HG03045 (cell line): ENCODE data around the gene ENTPD8.
"Not testable (repeated sequence)": the region's sequence is repeated elsewhere in the genome, so short reads cannot be mapped to it uniquely, and the experiment has no call there.

Experiments
- ATAC-seq: cut with Tn5 transposase; IDR thresholded peaks from one replicate; pipeline ENCODE4 v1.9.1; 2021; ENCODE audit warnings: mild to moderate bottlenecking, moderate library complexity; ENCODE audit not compliant: unreplicated experiment

ENTPD8 gene

GRCh38 chr9:137395666-137396010 is 45.5 kb downstream of the ENTPD8 start:
- ATAC-seq = no peak

DNA sequence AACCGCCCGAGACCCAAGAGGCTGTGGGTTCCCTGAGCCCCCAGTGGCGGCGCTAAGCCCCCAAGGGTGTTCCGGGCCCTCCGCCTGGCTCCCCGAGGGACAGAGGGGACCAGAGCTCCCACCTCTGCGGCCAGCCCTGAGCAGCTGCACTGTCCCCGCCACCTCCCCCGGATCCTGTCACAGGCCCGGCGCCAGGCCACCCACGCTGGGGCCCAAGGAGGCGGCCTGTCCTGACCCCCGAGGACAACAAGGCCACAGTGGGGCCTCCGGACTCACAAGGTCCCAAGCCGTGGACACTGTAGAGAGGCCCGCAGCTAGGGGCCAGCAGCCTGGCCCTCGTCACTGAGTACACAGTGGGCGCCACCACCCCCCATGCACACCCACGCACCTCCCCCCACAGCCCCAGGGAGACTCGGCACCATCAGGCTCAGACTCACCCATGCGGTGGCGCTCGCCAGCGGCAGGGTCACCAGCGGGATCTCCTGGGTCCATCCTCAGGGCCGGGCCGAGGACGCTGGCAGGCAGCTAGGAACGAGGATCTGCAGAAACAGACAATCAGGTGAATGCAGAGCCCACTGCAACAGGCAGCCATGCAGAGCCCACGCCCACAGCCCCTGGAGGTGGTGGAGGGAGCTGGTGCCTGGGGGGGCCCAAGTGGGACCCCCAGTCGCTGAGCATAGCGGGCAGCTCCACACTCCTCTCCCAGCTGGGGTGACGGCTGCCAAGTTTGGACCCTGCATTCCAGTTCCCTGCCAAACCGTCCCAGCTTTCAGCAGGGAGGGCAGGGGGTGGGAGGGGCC is 46.1 kb downstream of the ENTPD8 start:
- ATAC-seq = no peak

DNA sequence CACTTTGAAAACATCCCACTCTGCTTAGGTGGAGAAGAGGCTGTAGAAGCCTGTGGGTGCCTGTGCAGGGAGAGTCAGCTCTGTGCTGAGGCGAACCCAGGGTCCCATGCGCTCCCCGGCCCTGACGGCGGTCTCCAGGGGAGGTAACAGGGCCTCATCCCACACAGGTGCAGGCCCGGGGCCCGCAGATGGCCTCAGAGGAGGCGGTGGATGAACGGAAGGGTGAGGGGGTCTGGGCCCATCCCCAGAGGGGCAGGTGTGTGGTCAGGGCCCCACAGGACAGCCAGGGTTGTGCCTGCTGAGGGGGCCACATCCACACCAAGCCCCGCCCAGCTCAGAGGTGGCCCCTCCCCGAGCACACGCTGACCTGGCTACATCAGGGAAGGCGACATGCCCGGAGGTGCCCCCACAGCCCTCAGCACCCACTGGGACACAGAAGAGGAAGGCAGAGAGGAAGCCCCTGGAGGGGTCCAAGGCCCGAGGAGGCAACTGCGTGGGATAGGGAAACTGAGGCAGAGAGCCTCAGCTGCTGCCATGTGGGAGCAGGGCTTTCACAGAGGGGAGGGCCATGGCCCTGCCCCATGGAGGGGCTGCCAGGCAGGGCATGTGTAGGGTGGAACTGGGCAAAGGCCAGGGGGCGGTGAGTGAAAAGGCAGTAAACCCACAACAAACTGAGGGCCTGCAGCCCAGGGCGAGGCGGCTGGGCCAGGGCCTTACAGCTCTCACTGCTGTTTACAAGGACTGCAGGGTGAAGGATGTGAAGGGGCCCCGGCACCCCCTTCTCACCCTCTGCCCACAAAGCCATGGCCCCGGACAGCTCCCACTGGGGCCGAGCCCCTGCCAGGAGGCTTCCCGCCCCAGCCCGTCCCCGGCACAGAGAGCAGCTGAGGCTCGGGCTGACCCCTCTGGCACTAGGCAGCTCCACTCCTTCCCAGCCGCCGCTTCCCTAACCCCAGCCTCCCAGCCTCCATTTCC is 47.7 kb downstream of the ENTPD8 start:
- ATAC-seq = no peak

- ATAC-seq = no peak
Observed at GRCh38 chr9:137392232-137393007, 48.7 kb downstream of the ENTPD8 start.

- no peak for ATAC-seq
Observed at GRCh38 chr9:137391411-137391754, 49.8 kb downstream of the ENTPD8 start.

- ATAC-seq = no peak
Observed at GRCh38 chr9:137390553-137391410, 50.4 kb downstream of the ENTPD8 start.

GRCh38 chr9:137389428-137389746 is 51.8 kb downstream of the ENTPD8 start:
- ATAC-seq = no peak

- no peak for ATAC-seq
Observed at GRCh38 chr9:137388589-137389427, 52.3 kb downstream of the ENTPD8 start.

DNA sequence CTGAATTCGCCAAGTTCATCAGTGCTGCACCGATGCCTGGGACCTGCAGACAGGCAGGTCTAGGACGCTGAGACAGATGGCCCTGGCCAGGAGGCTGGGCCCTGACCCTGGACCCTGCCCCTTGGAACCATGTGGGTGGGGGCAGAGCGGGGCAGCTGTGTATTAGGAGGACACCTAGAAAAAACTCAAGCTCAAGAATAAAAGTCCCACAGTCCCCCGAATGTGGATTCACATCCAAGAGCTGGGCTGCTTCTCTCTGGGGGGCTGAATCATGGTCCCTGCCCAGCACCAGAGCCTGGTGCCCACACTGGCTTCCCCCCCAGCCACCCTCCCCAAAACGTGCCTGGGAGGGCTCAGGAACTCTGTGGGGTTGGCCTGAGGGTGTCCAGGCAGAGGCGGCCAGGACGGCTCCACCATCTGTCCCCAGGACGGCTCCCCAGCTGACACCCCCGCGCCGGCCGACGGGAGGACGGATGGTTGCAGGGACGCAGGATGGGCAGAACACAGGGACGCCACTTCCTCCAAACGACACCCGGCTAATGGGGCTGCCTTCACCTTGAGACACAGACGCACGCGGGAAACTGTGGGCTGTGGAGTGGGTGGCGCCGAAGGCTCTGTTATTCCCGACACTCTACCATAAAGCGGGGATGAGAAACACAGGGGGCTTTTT is 53.1 kb downstream of the ENTPD8 start:
- no peak for ATAC-seq

GRCh38 chr9:137387114-137387890 is 53.9 kb downstream of the ENTPD8 start:
- no peak for ATAC-seq

- not testable (repeated sequence) for ATAC-seq
Observed at GRCh38 chr9:137386507-137387113, 54.5 kb downstream of the ENTPD8 start.

GRCh38 chr9:137385061-137385655 is 56.0 kb downstream of the ENTPD8 start:
- no peak for ATAC-seq
